Midbrain (tissue), 1 donor: ENCODE measurements around the gene MRPS34.
A peak's percentile ranks its signal among the peaks of the same experiment; 100 is the strongest.
"Not testable (repeated sequence)": the region's sequence is repeated elsewhere in the genome, so short reads cannot be mapped to it uniquely, and the experiment has no call there.

Source experiments
- DNase-seq: peaks from one replicate; lab custom pipeline; 2025; lab: John Stamatoyannopoulos, UW

The MRPS34 gene

DNA sequence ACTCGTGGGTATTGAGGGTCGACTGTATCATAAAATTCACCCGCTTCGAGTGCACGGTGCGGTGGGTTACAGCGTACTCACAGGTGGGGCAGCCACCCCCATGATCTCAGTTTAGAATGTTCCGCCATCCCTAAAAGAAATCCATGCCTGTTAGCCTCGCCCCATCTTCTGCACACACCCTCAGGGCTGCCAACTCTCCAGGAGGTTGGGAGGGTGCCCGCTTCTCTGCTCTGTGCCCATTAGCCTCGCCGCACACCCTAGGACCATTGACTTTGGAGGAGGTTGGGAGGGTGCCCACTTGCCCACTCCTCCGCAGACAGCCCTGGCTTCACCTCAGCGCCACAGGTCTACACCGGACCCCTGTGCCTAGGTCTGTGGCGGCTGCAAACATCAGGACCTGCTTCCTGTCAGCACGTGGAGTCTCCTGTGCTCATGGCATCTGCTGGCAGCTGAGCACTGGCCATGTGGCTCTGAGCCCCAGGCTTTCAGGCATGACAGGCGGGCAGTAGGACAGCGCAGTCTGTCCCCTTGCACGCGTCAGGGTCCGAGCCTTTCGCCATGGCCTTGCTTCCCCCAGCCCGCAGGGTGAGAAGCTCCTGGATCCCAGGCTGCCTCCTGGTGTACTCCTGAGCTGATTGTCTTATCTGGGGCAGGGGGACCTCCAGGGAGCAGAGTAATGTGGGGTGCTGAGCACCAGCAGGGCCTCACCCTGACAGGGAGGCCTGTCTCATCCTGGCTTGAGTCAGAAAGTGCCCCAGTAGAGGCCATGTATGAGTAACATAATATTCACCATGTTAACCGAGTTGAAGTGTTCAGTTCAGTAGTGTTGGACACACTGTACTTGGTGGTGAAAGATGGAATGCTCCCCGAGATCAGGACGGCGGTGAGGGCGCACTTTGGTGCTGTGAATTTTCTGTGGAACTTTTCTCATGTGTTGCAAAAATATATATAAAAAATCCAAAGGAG, 23.5 kb downstream of the MRPS34 start:
- DNase-seq = no peak

DNA sequence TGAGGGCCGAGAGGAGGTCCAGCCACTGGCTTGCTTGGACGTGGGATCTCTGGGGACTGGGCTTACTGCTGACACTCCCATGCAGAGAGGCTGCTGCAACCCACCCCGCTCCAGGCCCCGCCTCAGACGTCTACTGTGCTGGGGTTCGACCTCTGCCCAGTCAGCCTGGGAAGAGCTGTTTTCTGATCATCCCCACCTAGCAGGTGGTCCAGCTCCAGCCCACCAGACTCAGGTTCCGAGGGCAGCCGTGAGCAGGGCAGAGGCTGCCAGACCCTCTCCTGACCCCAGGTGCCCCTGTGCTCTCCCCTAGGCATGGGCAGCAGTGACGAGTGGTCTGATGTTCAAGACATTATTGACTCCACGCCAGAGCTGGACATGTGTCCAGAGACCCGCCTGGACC, 25.0 kb downstream of the MRPS34 start:
- DNase-seq = no peak

DNA sequence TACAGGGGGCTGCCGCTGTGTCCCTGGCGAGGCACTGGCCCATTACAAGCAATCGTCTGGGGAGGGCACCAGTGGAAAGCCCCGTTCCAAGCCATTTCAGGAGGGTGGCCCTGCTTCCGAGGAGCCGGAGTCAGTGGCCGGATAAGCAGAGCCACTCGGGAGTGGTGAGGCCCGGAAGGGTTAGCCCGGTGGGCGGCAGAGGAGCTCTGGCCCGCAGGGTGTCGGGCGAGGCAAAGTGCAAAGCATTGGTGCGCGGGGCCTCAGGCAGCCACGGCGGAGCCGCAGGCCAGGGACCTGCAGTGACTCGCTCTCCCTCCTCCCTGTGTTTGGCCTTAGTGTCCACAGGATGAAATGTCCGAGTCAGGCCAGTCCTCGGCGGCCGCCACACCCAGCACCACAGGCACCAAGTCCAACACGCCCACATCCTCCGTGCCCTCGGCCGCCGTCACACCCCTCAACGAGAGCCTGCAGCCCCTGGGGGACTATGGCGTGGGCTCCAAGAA, 26.2 kb downstream of the MRPS34 start:
- DNase-seq = no peak

DNA sequence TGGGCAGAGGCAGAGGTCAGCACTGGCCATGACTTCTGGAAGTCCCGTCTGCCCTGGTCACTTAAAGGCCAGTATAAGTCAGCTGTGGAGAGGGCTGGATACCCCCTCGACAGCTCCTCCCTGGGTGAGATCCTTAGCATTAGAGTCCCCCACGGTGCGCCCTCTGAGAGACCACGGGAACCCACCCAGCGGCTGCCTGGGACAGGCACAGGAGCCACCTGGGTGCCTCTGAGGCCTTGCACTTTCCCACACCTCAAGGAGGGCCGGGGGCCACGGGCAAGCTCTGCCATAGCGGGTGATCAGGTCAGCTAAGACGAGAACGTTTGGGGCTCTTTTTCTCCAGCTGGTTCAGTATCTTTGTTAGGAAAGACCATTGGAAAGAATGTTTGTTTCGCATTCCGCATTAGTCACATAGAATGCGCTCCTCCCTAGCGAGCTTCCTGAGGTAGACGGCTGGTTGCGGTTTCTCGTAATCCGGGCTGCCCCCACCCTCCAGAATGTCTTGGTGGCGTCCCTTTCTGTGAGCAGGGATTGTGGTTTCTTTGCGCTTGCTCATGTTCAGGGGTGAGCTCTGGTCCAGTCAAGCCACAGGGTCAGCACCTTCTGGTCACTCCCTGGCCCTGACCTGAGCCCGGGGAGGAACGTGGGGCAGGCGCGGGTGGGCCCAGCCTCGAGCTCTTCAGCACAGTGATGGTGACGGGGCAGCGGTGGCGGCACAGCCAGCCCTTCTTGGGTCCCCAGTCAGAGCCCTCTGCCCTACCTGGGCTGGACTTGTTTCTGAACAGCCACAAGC, 26.8 kb downstream of the MRPS34 start:
- DNase-seq = no peak

DNA sequence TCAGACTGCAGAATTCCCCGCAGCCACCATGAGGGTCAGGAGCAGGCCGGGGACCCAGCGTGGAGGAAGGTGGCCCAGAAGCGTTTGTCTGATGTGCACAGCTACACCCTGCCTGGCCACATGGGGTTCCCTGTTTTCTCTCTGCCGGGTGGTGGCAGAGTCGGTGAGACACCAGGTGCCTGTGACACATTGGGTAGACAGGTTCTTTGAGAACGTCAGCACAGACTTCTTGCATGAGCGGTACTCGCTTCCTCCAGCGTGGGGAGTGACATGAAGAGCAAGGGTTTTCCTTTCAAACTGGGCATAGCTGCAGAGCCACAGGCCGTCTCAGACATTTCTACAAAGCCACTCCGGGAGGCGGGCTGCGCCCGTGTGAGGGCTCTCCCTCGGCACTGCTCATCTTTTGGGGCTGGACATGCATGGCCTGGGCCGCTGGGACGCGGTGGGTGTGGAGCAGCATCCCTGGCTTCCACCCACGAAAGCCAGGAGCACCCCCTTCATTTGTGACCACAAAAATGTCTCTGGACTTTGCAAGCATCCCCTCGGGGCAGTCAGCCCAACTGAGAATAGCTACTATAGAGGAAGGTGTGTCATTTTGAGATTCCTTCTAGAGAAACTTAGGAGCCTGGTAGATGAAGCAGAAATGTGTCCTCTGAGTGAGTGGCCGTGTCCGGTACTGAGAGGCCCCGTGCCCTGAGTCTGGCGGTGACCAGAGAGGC, 27.6 kb downstream of the MRPS34 start:
- no peak for DNase-seq

DNA sequence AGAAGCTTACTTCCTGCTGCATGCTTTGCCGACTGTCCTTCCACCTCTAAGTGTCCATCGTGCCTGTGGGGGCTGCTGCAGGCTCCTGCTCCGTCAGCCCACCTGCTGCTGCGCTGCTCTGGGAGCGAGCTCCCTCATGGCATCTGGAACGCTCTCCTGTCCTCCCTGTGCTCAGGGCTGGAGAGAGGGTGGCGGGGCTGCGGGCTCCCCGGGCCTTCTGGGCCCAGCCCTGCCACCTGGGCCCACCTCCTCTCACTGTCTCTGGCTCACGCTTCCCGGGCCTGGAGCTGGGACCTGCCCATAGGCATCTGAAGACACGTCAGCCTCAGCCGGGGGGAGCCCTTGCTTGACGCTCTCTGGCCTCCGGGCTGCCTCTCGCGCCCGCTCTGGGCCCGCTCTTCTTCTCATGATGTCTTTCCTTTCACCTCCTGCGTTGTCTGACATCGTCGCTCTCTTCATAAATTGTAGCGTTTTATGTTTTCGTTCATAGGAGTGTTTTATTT, 28.5 kb downstream of the MRPS34 start:
- no peak for DNase-seq

DNA sequence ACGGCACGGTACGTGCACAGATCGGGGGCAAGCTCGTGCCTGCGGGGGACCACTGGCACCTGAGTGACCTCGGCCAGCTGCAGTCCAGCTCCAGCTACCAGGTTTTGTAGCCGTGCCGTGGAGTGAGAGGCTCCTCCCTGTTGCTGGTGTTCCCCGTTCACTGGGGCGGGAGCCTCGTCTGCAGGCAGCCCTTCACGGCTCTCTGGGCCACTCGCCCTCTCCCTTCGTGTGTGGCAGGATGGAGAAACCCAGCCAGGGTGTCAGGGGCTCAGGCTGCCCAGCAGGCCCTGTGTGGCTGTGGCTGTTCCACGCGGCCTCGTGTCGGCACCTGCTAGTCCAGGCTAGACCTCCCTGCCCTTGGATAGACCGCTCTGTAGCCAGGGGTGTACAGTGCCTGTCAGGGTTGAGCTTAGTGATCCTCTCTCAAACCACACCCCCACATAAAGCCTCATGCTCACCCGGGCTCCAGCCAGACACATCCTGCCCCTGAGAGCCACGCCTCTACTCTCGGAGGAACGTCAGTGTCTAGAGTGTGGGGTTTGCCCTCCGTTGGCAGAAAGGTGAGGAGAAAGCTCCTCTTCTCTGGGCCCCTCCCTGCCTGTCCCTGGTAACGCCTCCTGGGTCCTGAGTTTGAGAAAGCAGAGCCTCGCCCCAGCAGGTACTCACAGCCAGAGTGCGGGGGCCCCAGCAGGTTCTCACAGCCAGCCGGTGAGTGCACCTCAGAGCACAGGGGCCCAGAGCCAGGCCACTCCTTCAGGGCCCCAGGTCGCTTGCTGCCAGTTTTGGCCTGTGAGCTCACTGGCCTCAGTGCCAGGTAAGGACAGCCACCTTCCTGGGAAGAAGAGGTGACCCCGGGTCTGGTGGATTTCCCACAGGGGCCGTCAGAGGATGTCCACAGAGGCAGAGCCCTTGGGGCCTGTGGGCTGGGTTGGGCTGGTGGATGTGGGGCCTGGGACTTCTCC, 29.3 kb downstream of the MRPS34 start:
- DNase-seq = no peak

DNA sequence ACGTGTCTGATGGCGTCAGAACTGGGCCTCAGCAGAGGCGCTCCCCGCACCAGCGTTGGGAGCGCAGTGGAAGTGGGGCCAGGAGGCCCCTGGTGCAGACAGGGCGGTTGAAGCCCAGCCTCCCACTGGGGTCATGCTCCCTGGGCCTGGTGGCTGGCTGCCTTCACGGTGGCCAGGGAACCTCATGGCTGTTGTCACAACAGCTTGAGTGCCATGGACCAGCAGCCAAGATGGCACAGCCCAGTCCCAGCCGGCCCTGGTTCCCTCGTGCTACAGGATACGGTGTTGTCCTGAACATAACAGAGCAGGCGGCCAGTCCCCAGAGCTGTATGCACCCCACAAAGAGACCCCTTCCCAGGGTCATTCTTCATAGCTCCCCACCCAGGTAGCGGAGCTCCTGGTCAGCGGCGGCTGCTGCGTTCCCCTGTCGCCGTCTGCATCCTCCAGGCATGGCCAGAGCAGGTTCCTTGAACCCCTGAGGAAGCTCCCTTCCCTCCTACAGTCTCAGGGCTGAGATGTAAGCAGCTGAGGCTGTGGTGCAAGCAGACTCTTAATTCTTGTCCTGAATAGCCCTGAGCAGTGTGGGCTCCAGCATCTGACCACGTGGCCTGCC, 31.3 kb downstream of the MRPS34 start:
- DNase-seq = peak; percentile 2

DNA sequence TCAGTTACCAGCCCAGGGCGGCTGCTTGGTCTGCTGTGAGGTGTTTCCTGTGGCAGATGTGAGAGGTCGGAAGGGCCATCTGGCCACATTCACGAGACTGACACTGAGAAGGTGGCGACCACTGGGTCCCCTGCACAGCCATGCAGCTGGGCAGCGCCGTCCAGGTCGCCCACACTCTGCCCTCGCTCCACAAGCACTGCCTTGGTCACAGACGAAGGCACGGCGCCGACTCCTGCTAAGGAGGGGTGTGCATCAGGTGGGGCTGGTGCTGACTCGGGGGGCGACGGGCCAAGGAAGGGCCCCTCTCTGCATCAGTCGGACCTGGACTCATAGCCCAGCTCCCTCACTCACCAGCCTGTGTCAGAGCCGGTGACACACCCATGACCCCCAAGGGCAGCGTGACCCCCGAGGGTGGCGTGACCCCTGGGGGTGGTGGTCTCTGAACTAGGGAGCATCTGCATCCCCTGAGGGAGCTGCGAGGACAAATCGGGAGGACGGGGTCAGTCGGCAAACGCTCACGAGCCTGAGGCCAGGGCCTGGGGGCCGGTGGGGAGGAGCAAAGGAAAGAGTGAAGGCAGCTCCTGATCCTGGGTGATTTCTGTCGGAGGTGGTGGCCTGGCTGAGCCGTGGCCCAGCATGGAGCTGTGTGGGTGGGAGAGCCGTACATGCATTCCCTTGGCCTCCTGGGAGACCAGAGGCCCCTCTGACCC, 32.0 kb downstream of the MRPS34 start:
- DNase-seq = no peak

DNA sequence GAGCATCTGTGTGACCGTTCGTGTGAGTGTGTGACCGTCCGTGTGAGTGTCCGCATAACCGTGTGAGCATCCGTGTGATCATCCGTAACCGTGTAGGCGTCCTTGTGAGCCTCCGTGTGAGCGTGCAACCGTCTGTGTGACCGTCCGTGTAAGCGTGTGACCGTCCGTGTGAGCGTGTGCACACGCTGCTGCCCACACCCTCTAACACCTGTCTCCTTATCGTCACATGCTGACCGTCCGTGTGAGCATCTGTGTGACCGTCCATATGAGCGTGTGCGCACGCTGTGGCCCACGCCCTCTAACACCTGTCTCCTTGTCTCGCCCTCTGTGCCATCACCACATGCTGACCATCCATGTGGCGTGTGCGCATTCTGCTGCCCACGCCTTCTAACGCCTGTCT, 32.7 kb downstream of the MRPS34 start:
- no peak for DNase-seq

DNA sequence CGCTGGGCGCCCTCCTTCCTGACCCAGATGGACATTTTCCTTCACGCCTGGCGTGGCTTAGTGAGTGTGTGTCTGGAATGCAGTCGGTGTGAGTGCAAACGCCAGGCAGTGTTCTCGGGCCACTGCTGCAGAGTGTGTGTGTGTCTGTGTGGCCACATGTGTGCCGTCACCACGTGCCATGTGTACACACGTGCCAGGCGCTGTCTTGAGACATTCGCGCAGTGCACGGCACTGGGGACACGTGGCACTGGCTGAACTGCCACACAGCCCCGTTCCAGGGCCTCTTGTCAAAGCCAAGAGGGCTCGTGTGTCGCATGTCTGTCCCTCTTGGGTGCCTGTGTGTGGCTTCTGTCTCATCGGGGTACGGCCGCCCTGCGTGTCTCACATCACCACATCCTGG, 38.1 kb downstream of the MRPS34 start:
- DNase-seq = no peak

DNA sequence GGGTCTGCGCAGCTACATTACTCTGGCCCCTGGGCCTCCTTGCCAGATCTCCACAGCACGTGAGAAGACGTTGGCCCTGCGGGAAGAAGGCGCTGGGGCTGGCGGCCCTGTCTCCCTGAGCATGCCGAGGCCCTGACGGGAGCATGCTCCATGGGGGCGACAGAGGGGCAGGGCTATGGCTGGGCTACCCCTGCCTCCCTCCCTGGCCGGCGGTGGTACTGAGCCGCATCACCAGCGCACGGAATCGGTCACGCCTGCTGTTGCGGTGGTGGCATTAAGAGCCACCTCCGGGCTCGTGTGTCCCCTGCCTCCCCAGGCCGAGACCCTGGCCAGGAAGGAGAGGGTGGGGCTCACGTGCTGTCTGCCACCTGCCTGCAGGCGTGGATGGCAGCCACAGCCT, 38.8 kb downstream of the MRPS34 start:
- no peak for DNase-seq

DNA sequence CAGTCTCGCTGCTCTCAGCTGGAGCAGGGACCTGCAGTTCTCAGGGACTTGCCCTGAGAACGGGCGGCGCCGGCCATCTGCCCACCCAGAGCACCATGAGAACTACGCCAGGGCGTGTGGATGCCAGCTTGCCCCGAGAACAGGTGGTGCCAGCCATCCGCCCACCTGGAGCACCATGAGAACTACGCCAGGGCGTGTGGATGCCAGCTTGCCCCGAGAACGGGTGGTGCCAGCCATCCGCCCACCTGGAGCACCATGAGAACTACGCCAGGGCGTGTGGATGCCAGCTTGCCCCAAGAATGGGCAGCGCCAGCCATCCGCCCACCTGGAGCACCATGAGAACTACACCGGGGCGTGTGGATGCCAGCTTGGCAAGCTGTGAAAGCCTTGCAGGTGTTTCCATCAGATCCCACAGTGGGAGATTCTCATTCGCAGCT, 40.4 kb downstream of the MRPS34 start:
- DNase-seq = not testable (repeated sequence)

DNA sequence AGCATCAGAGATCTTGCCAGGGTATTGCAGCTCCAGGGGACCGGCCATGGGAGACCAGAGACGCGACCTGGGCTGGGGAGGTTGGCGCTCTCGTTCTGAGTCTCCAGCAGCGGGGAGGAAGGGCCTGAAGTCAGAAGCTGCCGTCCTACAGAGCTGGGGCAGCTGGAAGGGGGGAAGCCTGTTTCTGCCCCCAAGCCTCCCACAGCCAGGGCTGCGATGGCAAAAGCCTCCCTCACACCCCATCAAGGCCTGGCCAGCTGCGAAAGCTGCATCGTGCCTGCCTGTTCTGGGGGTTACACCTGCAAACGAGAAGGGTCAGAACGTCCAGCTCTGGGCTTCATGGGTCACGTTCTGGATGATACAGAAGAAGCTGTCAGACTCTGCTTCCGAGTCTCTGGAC, 40.9 kb downstream of the MRPS34 start:
- DNase-seq = no peak

DNA sequence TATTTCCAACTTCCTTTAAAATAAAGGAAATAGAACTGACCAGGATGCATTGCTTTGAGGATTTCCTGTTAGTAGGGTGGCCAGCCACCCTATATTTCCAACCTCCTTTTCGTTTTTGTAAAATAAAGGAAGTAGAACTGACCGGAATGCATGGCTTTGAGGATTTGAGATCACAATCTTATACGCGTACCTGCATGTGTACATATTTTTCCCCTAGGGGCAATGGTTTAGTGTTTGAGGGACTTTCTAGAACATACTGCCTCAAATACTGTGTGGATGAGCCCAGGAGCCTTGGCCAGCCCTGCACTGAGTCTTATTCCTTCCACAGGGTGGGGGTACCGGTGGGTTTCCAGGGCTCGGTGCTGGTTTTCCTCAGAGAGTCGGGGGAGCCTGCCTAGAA, 41.3 kb downstream of the MRPS34 start:
- DNase-seq = no peak

DNA sequence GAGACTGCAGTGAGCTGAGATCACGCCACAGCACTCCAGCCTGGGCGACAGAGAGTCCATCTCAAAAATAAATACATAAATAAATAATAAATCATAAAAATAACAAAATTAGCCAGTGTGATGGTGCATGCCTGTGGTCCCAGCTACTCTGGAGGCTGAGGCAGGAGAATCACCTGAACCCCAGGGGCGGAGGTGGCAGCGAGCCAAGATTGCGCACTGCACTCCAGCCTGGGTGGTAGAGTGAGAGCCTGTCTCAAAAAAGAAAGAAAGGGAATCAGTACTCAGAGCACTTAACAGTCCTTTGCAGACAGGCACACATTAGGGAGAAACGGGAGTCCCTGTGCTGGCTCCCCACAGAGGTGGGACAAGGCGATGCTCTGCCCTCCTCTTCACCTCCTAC, 41.9 kb downstream of the MRPS34 start:
- DNase-seq = no peak

DNA sequence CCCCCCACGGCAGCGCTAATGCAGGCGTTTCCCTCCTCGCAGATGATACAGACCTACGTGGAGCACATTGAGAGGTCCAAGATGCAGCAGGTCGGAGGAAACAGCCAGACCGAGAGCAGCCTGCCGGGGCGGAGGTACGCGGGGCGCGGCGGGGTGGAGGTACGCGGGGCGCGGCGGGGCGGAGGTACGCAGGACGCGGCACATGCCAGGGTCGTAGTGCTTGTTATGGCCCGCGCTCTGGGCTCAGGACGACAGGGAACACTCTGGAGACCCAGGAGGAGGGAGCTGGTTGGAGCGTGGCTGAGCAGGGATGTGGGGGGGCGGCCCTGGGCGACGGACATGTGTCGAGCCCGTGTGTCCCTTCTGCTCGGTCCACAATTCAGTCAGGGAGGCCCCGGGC, 43.5 kb downstream of the MRPS34 start:
- no peak for DNase-seq

DNA sequence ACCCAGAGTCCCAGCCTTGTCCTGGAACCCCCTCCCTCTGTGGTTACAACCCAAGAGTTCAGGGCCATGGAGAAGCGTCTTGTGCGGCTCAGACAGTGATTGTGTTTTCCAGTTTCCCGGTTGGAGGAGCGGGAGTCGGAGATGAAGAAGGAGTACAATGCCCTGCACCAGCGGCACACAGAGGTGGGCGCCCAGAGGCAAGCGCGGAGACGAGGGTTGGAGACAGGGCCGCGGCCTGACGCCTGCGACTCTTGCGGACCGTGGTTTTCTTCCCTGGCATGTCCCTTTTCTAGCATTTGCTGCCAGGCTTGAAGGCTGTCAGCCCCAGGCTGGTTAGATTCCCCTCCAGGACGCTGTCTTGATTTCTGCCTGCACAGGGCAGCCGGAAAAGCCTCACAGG, 43.9 kb downstream of the MRPS34 start:
- no peak for DNase-seq
